DOHH2 (cell line): Measurements from ENCODE around the gene IP6K1.

Experiments used
- EZH2phosphoT487 ChIP-seq: fragments of 200-600 bp; sonication (generic); IDR thresholded peaks from 2 replicates; pipeline ENCODE4 v1.6.1; 2017; ENCODE audit warnings: borderline replicate concordance, mild to moderate bottlenecking, antibody characterized with exemption, low read length, moderate library complexity, mixed read lengths
- TF ChIP-seq, protein P1 (sequence below): fragments of 200-600 bp; sonication (generic); IDR thresholded peaks from one replicate; pipeline ENCODE4 v1.5.1; 2014; ENCODE audit warnings: antibody characterized with exemption, mild to moderate bottlenecking, low read depth, low read length; ENCODE audit not compliant: poor library complexity, severe bottlenecking

DNA sequence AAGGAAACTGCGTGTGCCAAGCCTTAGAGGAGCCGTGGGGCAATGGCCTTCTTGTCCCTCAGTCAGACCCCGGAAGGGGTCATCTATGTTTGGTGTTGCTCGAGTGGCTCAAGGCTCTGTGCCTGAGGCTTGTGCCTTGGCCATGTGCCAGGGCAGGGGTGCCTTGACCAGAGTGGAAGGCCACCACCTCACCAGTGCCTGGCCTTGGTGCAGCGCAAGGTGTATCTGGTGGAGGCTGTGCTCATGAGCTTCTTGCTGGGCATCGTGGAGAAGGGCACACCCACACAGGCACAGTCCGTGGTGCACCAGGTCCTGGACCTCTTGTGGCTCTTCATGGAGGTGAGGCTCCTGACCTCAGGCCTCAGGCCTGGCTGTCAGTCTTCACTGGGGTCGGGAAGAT is 86.3 kb downstream of the IP6K1 start:
- TF ChIP-seq, protein P1, sequence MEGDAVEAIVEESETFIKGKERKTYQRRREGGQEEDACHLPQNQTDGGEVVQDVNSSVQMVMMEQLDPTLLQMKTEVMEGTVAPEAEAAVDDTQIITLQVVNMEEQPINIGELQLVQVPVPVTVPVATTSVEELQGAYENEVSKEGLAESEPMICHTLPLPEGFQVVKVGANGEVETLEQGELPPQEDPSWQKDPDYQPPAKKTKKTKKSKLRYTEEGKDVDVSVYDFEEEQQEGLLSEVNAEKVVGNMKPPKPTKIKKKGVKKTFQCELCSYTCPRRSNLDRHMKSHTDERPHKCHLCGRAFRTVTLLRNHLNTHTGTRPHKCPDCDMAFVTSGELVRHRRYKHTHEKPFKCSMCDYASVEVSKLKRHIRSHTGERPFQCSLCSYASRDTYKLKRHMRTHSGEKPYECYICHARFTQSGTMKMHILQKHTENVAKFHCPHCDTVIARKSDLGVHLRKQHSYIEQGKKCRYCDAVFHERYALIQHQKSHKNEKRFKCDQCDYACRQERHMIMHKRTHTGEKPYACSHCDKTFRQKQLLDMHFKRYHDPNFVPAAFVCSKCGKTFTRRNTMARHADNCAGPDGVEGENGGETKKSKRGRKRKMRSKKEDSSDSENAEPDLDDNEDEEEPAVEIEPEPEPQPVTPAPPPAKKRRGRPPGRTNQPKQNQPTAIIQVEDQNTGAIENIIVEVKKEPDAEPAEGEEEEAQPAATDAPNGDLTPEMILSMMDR = no peak
- no peak for TF ChIP-seq EZH2phosphoT487
